Activated T-cell treated with anti-CD3 and anti-CD28 coated beads, Interleukin-2, amount 50 U/mL, for 24 hours (primary cell): ENCODE data around the gene ETF1.

Source experiments
- DNase-seq: peaks from one replicate; pipeline ENCODE4 v3.0.0-alpha.2; 2020
- H3K27ac Mint-ChIP-seq: 2 replicates; pipeline ENCODE4 v1.8.0; 2020; ENCODE audit warnings: mild to moderate bottlenecking, mixed read lengths
- H3K27me3 Mint-ChIP-seq: 2 replicates; pipeline ENCODE4 v1.8.0; 2020; ENCODE audit warnings: mixed read lengths
- H3K36me3 Mint-ChIP-seq: 2 replicates; pipeline ENCODE4 v1.8.0; 2020; ENCODE audit warnings: low read depth, mixed read lengths
- H3K4me1 Mint-ChIP-seq: 2 replicates; pipeline ENCODE4 v1.8.0; 2020; ENCODE audit warnings: low read depth, mixed read lengths
- H3K4me3 Mint-ChIP-seq: 2 replicates; pipeline ENCODE4 v1.8.0; 2020; ENCODE audit warnings: mild to moderate bottlenecking, moderate library complexity, mixed read lengths
- H3K9me3 Mint-ChIP-seq: 2 replicates; pipeline ENCODE4 v1.8.0; 2020; ENCODE audit warnings: mixed read lengths

Gene ETF1

DNA sequence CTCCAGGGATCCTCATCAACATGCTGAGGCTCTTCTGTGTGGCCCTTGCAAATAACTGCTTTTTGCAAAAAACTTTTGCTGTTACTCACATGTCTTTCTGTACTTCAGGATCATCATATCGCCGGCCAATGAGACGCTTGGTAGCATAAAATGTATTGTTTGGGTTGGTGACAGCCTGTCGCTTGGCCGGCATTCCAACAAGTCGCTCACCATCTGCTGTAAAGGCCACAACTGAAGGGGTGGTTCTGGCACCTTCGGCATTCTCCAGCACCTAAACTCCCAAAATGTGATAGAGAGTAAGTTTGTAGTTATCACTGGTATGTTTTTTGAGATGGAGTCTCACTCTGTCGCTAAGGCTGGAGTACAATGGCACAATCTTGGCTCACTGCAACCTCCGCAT is 27.8 kb upstream of the ETF1 start:
- Mint-ChIP-seq H3K36me3 (peaks cover 97% of the 10 kb centered on the region), H3K4me3 (peak overlapping the region; percentile 12), H3K4me1 (peaks cover 73% of the 10 kb centered on the region), H3K27me3 (no peaks in the 10 kb centered on the region), H3K9me3 (peaks cover 2% of the 10 kb centered on the region), H3K27ac (peak overlapping the region; percentile 100)
- no peak for DNase-seq

DNA sequence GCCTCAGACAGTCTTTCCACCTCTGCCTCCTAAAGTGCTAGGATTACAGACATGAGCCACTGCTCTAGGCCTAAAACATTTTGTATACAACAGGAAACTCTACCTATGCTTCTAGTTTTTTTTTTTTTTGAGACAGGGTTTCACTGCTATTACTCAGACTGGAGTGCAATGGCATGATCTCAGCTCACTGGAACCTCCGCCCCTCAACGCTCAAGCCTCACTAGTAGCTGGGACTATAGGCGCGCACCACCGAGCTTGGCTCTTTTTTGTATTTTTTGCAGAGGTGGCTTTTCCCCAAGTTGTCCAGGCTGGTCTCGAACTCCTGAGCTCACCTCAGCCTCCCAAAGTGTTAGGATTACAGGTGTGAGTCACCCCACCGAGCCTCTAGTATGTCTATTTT is 26.7 kb upstream of the ETF1 start:
- DNase-seq: no peak
- no peaks in the 10 kb centered on the region for H3K9me3 Mint-ChIP-seq
- peaks cover 81% of the 10 kb centered on the region for H3K4me1 Mint-ChIP-seq
- H3K27me3 Mint-ChIP-seq: no peaks in the 10 kb centered on the region
- peak overlapping the region; percentile 52 for H3K4me3 Mint-ChIP-seq
- peaks cover 99% of the 10 kb centered on the region for H3K36me3 Mint-ChIP-seq
- peak overlapping the region; percentile 100 for H3K27ac Mint-ChIP-seq

DNA sequence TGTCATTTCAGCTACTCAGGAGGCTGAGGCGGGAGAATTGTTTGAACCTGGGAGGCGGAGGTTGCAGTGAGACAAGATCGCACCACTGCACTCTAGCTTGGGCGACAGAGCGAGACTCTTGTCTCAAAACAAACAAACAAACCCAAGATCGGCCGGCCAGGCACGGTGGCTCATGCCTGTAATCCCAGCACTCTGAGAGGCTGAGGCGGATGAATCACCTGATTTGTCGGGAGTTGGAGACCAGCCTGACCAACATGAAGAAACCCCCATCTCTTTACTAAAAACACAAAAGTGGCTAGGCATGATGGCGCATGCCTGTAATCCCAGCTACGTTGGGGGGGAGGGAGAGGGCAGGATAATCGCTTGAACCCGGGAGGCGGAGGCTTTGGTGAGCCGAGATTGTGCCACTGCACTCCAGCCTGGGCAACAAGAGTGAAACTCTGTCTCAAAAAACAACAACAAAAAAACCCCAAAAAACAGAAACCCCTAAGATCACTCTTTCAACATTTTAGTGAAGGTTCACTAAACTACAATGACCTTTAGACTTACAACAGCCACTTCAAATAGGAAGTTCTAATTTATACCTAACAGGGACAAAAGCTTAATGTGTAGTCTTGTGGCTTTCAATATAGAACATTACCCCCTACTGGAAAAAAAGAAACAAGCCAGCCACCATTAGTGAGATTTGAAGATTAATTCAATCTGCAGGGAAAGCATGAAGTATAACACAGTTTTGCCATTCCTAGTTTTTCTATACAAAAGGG is 25.2 kb upstream of the ETF1 start:
- peaks cover 88% of the 10 kb centered on the region for H3K4me1 Mint-ChIP-seq
- peaks cover 99% of the 10 kb centered on the region for H3K36me3 Mint-ChIP-seq
- DNase-seq: no peak
- no peak overlapping the region for H3K4me3 Mint-ChIP-seq
- no peaks in the 10 kb centered on the region for H3K27me3 Mint-ChIP-seq
- peak overlapping the region; percentile 90 for H3K27ac Mint-ChIP-seq
- no peaks in the 10 kb centered on the region for H3K9me3 Mint-ChIP-seq

DNA sequence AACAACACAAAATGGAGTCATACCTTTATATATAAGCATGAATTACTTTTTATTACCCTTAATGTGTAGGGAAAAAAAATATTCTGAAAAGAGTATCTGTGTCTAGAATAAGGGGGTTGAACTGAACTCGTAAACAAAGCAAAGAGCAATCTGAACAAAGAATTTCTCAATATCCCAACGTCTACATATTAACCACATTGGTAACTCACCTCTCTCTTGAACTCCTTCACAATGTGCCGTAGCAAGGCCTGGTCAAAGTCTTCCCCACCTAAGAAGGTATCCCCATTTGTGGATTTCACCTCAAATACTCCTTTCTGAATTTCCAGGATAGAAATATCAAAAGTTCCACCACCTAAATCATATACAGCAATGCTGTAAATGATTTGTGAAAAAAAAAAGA is 23.8 kb upstream of the ETF1 start:
- Mint-ChIP-seq H3K27me3 (no peaks in the 10 kb centered on the region), H3K4me1 (peaks cover 81% of the 10 kb centered on the region), H3K4me3 (peak overlapping the region; percentile 5), H3K9me3 (no peaks in the 10 kb centered on the region), H3K36me3 (peaks cover 94% of the 10 kb centered on the region), H3K27ac (peak overlapping the region; percentile 90)
- DNase-seq: no peak

DNA sequence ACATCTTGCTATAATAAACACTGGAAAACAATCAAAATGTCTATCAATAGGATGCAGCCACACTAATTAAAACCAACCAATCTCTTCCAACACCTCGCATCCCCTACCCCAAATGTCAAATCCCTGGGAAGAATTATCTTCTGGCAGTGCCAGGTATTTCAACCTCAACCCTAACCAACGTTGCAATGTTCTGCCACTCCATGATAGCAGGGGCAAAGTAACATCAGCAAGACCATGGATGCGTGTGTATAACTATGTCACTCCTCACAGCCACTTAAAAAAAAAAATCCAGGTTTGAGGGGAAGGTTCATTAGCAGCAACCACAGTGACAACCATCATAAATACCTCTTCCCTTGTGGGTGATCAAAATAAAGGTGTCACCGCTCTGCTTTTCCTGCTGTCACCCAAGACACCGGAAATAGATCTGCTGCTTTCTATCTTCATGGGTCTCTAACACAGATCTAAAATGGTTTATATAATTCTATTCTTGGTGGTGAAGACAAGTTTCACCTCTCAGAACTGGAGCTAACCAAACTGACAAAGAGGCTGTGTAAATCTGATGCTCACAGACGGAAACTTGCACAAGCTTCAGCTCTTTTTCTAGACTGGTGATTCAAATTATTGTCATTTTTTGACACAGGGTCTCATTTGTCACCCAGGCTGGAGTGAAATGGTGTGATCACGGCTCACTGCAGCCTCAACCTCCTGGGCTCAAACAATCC is 22.2 kb upstream of the ETF1 start:
- H3K4me3 Mint-ChIP-seq: no peak overlapping the region
- H3K27me3 Mint-ChIP-seq: no peaks in the 10 kb centered on the region
- H3K9me3 Mint-ChIP-seq: no peaks in the 10 kb centered on the region
- no peak for DNase-seq
- H3K27ac Mint-ChIP-seq: peak overlapping the region; percentile 89
- H3K36me3 Mint-ChIP-seq: peaks cover 94% of the 10 kb centered on the region
- peaks cover 77% of the 10 kb centered on the region for H3K4me1 Mint-ChIP-seq

DNA sequence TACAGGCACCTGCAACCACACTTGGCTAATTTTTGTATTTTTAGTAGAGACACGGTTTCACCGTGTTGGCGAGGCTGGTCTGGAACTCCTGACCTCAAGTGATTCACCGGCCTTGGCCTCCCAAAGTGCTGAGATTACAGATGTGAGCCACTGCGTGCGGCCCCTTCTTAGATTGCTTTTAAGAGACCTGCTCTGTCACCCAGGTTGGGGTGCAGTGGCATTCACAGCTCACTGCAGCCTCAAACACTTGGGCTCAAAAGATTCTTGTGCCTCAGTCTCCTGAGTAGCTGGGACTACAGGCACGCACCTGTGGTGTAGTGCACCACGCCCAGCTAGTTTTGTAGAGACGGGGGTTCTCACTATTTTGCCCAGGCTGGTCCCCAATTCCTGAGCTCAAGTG is 21.2 kb upstream of the ETF1 start:
- Mint-ChIP-seq H3K27ac (peak overlapping the region; percentile 89), H3K36me3 (peaks cover 95% of the 10 kb centered on the region), H3K9me3 (no peaks in the 10 kb centered on the region), H3K27me3 (no peaks in the 10 kb centered on the region), H3K4me1 (peaks cover 74% of the 10 kb centered on the region), H3K4me3 (no peak overlapping the region)
- DNase-seq: no peak

DNA sequence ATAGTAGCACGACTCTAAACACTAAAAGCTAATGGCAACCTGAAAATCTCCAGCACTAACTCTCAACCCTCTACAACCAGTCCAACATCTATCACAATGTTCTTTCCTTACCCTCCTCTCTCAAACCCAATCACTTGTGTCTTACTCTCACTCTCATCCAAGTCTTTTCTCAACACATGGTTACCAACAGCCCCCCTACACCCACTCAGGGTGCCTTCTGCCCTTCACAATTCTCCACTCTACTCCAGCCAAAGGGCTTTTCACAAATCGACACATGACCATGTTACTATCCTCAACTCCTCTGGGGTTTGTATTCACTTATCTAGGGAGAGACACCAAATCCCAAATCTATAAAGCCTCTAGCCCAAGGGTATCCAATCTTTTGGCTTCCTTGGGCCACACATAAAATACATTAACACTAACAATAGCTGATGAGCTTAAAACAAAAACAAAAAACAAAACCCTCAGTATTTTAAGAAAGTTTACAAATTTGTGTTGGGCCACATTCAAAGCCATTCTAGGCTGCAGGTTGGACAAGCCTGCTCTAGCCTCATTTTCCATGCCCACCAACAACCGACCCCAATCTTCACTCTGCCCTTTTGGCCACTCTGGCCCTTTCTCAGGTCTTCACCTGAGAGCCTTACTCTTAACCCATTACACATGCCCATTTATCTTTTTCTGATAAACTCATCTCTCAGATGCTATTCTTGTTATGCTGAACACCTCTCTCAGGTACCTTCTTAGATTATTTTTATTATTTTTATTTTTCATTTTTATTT is 20.5 kb upstream of the ETF1 start:
- H3K36me3 Mint-ChIP-seq: peaks cover 95% of the 10 kb centered on the region
- no peaks in the 10 kb centered on the region for H3K9me3 Mint-ChIP-seq
- peaks cover 70% of the 10 kb centered on the region for H3K4me1 Mint-ChIP-seq
- H3K4me3 Mint-ChIP-seq: no peak overlapping the region
- peak overlapping the region; percentile 58 for H3K27ac Mint-ChIP-seq
- no peaks in the 10 kb centered on the region for H3K27me3 Mint-ChIP-seq
- DNase-seq: no peak

DNA sequence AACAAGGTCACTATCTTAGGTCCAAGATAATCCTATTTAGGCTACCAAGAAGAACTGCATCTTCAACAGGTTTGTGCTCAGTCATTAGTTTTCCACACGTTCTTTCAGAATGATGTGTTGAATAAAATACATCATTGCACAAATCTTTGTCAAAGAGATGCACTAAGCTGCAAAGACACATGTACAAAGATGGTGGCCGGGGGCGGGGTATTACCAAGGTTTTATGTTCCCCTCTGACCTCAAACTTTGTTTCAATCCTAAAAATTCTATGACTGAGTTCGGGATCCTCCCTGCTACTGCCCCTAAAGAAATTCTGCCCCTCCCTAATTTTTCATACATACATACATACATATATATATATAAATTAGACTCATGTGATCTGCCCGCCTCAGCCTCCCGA is 17.9 kb upstream of the ETF1 start:
- Mint-ChIP-seq H3K4me3 (no peak overlapping the region), H3K9me3 (no peaks in the 10 kb centered on the region), H3K36me3 (peaks cover 95% of the 10 kb centered on the region), H3K27me3 (no peaks in the 10 kb centered on the region), H3K4me1 (peaks cover 46% of the 10 kb centered on the region), H3K27ac (peak overlapping the region; percentile 64)
- no peak for DNase-seq

DNA sequence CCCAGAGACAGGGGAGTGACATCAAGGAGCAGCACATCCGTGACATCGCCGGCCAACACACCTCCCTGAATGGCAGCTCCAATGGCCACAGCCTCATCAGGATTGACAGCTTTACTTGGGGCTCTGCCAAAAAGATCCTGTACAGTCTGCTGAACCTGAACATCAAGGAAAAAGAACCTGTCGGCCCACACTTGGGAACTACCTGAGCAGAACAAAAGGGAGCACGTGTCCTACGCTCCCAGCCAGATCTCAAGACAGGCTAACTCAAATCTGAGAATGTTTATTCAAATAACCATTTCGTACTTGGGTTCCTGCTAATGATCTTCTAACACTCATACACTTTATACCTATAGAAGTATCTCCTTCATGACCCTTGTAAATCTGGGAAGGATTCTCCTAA is 16.9 kb upstream of the ETF1 start:
- no peaks in the 10 kb centered on the region for H3K9me3 Mint-ChIP-seq

DNA sequence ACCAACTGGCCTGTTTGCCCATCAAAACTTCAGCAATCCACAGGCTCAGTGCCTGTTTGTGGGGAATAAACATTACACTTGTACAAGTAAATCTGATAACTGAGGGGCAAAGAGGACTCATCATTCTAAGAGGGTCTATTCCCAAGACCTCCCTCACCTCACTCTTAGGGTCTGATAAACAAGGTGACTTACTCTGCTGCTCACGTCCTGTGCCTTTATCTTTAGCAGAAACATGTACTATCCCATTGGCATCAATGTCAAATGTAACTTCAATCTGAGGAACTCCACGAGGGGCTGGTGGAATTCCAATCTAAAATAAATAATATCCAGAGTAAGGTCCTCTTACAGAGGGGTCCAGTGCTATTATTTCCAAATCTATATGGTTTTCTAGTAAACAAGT is 14.6 kb upstream of the ETF1 start:
- Mint-ChIP-seq H3K4me3 (no peak overlapping the region), H3K36me3 (peaks cover 96% of the 10 kb centered on the region), H3K27me3 (no peaks in the 10 kb centered on the region), H3K27ac (peak overlapping the region; percentile 29), H3K4me1 (peaks cover 20% of the 10 kb centered on the region), H3K9me3 (no peaks in the 10 kb centered on the region)
- DNase-seq: no peak

More for the DNA sequence above, 16.9 kb upstream of the ETF1 start:
- H3K27me3 Mint-ChIP-seq: no peaks in the 10 kb centered on the region
- peak overlapping the region; percentile 76 for H3K27ac Mint-ChIP-seq
- H3K4me1 Mint-ChIP-seq: peaks cover 37% of the 10 kb centered on the region
- H3K4me3 Mint-ChIP-seq: no peak overlapping the region
- peaks cover 95% of the 10 kb centered on the region for H3K36me3 Mint-ChIP-seq
- DNase-seq: no peak

DNA sequence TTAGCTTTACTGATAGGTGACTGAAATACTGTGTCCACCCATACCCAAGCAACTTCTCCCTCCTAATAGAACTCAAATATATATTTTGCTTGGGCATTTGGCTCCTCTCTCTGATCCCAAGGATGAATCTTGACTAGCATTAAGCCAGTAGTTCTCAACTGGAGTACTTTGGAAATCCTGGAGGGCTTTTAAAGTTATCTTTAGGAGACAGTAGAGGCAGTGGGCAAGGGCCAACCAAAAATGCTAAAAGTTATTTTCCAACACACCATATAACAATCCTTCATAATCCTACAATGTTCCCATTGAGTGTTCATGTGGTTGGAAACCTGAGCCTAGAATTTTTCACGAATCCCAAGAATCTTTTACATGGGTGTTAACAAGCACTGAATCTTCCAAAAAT is 11.1 kb upstream of the ETF1 start:
- Mint-ChIP-seq H3K4me1 (peaks cover 12% of the 10 kb centered on the region), H3K27ac (peak overlapping the region; percentile 44), H3K27me3 (no peaks in the 10 kb centered on the region), H3K36me3 (peaks cover 89% of the 10 kb centered on the region), H3K4me3 (no peak overlapping the region), H3K9me3 (no peaks in the 10 kb centered on the region)
- no peak for DNase-seq

DNA sequence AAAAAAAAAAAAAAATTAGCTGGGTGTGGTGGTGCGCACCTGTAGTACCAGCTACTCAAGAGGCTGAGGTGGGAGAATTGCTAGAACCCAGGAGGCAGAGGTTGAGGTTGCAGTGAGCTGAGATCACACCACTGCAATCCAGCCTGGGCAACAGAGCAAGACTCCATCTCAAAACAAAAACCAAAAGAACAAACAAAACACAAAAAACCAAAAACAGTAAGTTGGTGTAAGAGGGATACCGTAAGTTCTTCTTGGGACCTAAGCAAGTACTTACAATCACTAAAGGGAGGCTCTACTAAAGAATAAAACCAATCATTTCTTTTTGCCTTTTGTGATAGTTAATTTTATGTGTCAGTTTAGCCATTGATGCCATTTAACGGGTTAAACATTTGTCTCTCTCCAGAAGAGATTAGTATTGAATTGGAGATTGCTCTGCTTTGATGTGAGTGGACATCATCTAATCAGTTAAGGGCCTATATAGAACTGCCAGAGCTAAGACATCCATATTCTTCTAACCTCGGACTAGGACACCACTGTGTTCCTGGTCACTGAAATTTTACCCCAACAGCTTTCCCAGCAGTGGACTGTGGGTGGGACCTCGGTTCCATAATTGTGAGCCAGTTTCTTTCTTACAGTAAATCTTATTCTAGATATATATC is 10.5 kb upstream of the ETF1 start:
- Mint-ChIP-seq H3K4me3 (no peak overlapping the region), H3K4me1 (peaks cover 14% of the 10 kb centered on the region), H3K27me3 (no peaks in the 10 kb centered on the region), H3K36me3 (peaks cover 88% of the 10 kb centered on the region), H3K27ac (peak overlapping the region; percentile 67), H3K9me3 (no peaks in the 10 kb centered on the region)
- DNase-seq: no peak

DNA sequence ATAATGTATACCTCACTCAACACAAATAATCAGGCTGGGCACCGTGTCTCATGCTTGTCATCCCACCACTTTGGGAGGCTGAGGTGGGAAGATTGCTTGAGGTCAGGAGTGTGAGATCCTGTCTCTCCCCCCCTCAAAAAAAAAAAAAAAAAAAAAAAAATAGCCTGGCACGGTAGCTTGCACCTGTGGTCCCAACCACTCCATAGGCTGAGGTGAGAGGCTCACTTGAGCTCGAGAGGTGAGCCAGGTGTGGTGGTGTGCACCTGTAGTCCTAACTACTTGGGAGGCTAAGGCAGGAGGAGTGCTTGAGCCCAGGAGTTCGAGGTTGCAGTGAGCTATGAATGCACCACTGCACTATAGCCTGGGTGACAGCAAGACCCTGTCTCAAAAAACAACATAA is 9.6 kb upstream of the ETF1 start:
- no peak for DNase-seq
- Mint-ChIP-seq H3K9me3 (no peaks in the 10 kb centered on the region), H3K4me3 (no peak overlapping the region), H3K27me3 (no peaks in the 10 kb centered on the region), H3K36me3 (peaks cover 87% of the 10 kb centered on the region), H3K4me1 (peaks cover 23% of the 10 kb centered on the region), H3K27ac (peak overlapping the region; percentile 63)

DNA sequence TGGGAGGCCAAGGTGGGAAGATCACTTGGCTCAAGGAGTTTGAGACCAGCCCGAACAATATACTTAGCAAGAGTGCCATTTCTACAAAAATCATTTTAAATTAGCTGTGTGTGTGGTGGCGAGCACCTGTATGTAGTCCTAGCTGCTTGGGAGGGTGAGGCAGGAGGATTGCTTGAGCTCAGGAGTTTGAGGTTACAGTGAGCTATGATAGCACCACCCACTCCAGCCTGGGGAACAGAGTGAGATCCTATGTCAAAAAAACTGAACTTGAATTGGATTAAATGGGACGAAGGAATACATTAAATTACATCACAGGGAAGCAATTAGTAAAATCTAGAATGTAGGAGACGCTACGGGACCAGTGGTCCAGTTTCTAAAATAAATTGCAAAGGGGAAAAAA is 6.4 kb upstream of the ETF1 start:
- no peak for DNase-seq
- Mint-ChIP-seq H3K27ac (peak overlapping the region; percentile 35), H3K27me3 (no peaks in the 10 kb centered on the region), H3K4me1 (peaks cover 45% of the 10 kb centered on the region), H3K36me3 (peaks cover 76% of the 10 kb centered on the region), H3K4me3 (no peak overlapping the region), H3K9me3 (no peaks in the 10 kb centered on the region)
